ENCODE results near the gene HOXB4.

The HOXB4 gene

DNA sequence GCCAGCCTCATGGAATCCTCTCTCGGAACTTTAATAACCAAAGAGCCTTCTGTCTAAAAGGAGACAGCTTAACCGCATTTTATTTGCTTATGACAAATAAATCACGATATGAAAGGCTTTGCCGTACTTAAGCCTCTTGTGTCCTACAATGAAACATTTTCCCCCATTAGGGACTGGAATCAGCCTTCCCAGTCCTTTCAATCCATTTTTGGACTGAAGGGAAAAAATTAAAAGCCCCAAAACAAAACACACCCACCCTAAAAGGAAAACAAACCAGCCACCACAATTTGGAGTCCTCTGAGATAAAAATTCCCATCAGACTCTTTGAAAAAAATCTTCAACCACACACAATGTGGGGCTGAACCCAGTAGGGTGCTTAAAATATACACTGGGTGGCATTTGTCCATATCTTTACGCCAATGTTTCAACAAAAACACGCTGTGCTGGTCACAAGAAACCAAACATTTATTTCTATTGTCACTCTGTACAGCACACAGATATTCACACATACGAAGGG, 3.0 kb downstream of the HOXB4 start:
- no peak for DNase-seq (ENCODE audit: low read depth in 2 of 2, low spot score in 1 of 2)

DNA sequence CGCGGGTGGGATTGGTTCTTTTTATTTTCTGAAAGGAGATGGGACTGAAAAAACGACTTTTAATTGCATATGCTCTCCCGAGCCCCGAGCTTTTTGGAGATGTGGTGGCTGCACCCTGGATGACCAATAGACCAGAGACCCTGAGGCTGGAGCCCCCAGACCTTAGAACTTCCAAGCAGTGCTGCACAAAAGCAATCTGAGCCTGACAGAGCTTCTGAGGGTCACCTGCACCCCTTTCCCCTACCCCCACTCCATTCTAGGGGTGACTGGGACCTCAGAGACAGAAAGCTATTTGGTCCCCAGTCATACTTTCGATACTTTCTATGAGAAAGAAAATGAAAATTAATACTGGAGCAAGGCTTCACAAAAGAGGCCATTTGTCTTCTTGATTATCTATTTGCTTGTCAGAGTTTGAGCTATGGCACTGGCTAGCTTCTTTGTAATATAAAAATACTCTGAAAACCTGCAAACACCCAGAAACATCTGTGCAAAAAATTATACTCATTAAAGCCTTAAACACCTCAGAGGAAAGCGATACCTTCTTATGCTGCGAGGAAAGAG, 3.6 kb downstream of the HOXB4 start:
- no peak for DNase-seq (ENCODE audit: low read depth in 2 of 2, low spot score in 1 of 2)

- no peak for DNase-seq (ENCODE audit: low read depth in 2 of 2, low spot score in 1 of 2)
Measured at GRCh38 chr17:48571826-48572417, 6.2 kb downstream of the HOXB4 start.

DNA sequence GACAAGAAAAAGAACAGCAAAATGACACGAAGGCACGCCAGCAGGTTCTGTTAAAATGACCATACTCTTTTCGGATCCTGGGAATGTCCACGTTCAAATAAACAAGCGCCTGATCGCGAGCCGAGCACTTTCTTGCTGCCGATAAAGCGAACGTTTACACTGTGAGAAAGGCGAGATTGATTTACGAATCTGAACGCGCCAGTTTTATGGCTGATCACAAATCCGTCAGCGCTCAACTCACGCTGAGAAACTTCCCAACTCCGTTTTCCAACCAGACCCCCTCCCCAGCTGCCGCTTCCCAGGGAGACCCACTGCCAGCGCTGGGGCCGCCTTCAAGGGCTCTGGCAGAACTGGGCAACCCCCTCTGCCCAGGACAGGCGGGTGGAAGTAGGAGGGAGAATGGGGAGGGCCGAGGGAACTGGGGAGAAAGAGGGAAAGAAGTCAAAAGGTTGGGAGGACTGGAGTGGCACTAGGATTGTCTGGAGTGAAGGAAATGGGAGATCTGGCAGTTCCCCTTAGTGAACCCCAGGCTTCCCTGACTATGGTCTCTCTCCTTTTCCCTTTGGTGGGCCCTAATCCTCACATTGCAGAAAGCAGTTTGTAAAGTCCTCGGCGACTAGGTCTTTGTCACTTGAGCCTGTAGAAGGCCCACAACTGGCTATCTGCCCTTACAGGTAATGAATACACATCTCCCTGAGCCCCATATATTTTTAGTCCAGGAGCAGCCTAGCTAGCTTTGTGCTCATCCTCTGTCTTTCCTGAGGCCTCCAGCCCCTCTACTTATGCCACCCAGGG, 6.9 kb downstream of the HOXB4 start:
- no peak for DNase-seq (ENCODE audit: low read depth in 2 of 2, low spot score in 1 of 2)

DNA sequence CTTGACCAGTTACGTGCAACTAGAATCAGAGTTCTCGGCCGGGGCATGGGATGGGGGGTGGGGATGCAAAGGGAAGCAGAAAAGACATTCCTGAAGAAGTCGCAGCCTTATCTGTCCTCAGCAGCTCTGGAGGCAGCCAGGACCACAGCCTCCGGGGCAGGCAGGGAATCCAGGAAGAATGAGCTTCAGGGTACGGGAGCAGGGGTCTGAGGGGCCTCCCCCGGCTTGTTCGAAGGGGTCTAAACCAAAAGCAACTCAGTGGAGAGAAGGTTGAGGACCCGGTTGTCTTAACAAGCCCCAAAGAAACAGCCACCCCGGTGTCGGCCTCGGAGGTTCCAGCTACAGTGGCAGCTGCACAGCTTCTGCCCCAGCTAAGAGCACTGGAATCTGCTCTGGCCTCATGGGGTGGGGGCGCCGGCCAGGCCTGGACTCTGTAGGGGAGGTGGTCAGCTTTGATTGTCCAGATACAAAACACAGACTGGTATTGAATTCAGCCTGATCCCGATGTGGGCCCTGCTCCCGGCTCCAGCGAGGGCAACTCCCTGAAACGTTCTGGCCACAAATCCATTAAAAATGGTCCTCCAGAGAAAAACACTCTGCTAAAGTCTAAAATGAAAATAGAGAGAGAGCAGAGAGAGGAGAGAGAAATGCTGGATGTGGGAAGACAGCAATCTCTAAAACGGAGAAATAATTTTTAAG, 7.7 kb downstream of the HOXB4 start:
- no peak for DNase-seq (ENCODE audit: low read depth in 2 of 2, low spot score in 1 of 2)

DNA sequence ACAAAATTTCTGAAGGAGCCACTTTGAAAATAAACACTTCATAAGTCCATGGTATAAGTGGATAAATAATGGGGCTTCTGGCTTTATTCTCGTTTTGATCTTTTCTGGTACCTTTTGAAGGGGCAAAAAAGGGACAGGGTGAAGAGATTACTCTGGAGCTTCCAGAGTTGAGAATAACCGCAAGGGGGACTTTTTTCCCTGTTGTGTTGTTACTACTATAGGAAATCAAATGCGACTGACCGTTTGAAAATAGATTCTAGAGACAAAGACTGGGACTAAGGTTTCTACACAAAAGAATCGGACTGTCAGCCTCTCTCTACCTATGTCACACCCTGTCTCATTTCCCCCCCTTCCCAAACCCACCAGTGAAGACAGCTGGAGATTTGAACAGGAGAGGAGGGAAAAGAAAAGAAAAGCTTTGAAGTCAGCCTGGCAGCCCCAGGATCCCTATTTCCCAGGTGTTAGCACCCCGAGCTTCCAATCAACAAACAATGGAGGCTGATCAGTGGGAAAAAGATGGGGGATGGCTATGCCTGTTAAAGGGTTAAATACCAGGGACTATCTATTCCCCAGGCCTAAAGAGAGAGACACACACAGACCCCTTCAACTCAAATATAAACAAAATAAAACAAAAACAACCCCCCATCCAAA, 8.4 kb downstream of the HOXB4 start:
- DNase-seq (ENCODE audit: low read depth in 2 of 2, low spot score in 1 of 2), result no peak

- DNase-seq (ENCODE audit: low read depth in 2 of 2, low spot score in 1 of 2), result no peak
Measured at GRCh38 chr17:48569240-48569582, 8.9 kb downstream of the HOXB4 start.

DNA sequence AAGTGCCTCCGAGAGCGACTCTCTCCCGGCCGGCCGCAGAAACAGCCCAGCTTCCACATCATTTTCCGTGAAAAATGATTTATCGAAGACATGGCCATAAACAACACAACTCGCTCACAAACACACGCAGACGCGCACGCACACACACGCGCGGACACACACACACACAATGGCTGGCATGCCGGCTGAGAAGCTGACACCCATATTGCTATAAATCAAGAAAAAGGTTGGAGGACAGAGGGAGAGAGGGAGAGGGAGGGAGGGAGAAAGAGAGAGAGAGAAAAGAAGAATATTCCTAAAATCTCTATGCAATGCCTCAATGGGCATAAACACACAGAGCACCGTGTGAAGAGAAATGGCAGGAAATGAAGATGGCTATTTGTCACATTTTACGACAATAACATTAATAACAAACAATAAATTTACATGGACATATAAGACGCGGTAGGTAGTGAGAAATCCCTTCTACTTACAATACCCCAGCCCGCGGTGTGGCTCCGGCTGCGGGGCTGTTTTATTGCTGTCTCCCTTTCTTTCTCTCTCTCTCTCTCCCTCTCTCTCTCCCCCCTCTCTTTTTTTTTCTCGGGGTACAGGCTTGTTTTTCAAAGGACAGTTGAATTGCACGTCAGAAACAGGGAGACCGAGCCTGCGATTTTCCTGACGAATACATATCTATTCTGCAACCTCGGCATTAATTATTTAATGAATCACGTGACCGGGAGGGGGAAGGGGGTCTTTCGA, 9.5 kb downstream of the HOXB4 start:
- DNase-seq (ENCODE audit: low read depth in 2 of 2, low spot score in 1 of 2), result no peak

DNA sequence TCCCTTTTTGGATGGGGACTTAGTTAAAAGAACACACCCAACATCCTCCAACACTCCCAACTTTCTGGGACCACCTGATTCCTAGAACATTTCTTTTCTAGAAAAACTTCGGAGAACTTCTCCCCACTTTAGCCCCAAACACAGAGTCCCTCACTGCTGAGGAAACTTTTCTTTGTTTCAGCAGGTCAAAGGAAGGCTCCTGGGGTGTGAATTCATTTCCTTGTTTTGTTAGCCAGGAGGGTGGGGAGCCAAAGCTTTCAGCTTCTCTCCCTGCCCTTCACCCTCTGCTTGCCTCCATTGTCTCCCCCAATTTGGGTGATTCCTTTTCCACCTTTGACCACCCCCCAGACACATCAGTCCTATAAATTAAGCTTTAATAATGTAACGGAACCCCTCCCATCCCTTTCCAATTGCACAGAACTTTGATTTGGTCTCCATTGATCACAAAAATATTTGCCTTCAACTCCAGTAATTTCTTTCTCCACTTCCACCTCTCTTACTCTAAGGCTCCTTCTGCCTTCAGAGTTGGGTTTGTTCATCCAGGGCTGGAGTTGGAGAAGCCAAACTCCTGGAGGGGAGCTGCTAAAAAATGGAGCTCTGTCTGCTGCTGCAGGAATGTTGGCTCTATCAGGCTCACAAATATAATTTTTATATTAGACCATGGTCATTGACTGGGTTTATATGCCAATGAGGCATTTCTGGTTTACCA, 10.3 kb downstream of the HOXB4 start:
- DNase-seq (ENCODE audit: low read depth in 2 of 2, low spot score in 1 of 2), result no peak

GRCh38 chr17:48567209-48567608, 10.9 kb downstream of the HOXB4 start:
- no peak for DNase-seq (ENCODE audit: low read depth in 2 of 2, low spot score in 1 of 2)

DNA sequence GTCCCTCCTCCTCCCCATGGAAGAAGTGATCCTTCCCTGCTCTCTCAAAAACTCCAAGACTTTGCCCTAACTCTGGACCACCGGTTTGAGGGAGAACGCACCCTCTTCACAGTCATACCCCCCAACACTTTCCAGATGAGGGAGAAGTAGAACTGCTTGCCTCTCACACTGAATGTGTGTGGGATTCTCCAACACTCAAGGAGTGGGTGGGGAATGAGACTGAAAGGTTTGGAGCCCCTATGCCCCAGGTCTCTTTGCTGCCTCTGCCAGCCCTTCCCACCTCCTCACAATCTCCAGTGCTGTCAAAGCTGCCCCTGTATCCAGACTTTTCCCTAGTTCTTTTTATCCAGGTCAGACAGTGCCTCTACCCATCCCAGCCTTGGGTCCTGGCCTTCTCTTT, 11.4 kb downstream of the HOXB4 start:
- no peak for DNase-seq (ENCODE audit: low read depth in 2 of 2, low spot score in 1 of 2)

DNA sequence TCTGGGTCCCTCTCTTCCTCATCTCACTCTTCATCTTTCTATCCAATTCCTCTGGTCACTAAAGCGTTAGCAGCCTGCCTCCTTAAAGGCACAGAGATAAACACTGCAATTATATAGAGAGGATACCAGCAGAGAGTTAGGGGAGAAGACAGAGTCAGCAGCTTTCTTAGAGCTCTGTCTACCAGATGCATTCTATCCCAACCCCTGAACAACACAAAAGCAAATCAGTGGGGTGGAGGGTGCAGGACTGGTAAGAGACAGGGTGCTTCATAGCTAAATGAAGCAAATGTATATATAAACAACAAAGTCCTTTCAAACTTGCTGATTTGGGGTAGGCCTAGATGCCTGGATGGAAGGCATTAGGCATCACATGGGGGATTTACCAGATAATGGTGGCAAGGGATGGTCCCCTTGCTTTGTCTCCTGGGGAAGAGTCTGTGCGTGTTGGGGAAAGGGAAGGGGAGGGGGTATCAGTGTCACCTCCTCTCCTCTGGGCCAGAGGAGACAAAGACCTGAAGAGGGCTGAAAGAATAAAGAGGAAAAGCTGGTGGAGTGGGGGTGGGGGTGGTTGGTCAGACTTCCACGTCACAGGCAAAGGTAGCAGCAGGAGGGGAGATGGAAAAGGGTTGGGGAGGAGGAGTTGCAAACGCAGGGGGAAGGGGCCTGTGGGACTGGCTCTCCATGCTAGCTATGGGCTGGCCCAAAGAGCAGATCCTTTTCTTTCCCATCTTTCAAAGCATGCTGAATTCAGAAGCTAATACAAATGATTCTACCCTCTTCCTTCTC, 12.0 kb downstream of the HOXB4 start:
- no peak for DNase-seq (ENCODE audit: low read depth in 2 of 2, low spot score in 1 of 2)

DNA sequence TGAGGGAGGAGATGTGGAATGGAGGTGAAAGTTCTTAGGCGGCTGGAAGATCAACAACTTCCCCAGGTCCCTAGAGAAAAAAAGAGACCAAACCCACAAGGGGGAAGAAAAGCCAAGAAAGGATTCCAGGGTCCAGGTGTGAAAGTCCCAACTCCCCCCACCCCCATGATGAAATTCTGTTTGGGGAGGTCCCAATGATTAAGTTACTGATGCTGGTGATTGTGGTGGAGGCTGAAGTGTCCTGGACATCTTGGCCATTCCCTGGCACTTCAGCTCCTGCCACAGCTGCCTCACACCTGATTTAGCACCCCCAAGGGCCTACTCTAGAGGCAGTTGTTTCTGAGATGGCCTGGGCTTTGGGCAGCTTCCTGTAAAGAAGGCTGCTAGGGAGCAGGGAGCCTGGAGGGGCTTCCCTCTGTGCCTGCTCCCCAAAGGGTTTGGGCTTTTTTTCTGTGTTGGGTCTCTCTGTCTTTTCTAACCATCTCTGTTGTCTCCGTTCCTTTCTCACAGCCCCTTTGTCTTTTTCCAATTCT, 13.1 kb downstream of the HOXB4 start:
- no peak for DNase-seq (ENCODE audit: low read depth in 2 of 2, low spot score in 1 of 2)

- DNase-seq (ENCODE audit: low read depth in 2 of 2, low spot score in 1 of 2), result no peak
Measured at GRCh38 chr17:48564188-48565021, 13.7 kb downstream of the HOXB4 start.

GRCh38 chr17:48563867-48564187, 14.3 kb downstream of the HOXB4 start:
- no peak for DNase-seq (ENCODE audit: low read depth in 2 of 2, low spot score in 1 of 2)

DNA sequence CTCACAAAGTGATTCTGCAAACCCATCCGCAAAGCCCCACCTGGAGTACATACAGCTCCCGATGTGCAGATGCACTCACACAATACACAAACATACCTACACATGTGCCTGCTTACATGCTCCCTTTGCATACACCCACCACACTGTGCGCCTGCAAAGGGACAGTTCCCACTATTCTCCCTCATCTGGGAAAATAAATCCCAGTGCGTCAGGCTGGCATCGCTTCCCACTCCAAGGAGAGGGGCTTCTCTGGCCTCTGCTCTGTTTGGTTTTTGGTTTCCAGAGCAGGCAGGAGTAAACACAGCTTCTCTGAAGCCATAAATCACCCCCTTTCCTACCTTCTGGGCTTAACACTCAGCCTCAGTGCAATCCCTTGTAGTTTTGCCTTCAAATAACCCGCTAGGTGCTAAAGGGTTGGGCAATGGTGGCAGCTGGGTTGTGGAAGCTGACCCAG, 14.7 kb downstream of the HOXB4 start:
- no peak for DNase-seq (ENCODE audit: low read depth in 2 of 2, low spot score in 1 of 2)

- DNase-seq (ENCODE audit: low read depth in 2 of 2, low spot score in 1 of 2), result no peak
Measured at GRCh38 chr17:48562934-48563333, 15.2 kb downstream of the HOXB4 start.
